SH-SY5Y (cell line): Measurements from ENCODE around the gene ADGRA1.

ENCODE experiments used
- GATA2 ChIP-seq: IDR thresholded peaks from 2 replicates; pipeline ENCODE4 v1.6.1; 2011; ENCODE audit warnings: mild to moderate bottlenecking, low read depth, low read length
- GATA3 ChIP-seq: IDR thresholded peaks from 2 replicates; pipeline ENCODE4 v1.6.1; 2011; ENCODE audit warnings: low read depth, mild to moderate bottlenecking, low read length, moderate library complexity

The ADGRA1 gene

GRCh38 chr10:133164816-133165555, 77.3 kb downstream of the ADGRA1 start:
- TF ChIP-seq GATA3 (no peak), GATA2 (no peak)

- TF ChIP-seq GATA2 (no peak), GATA3 (no peak)
These were observed 78.1 kb downstream of the ADGRA1 start for GRCh38 chr10:133165556-133166503.

- TF ChIP-seq GATA2 = no peak
- no peak for TF ChIP-seq GATA3
These were observed 78.7 kb downstream of the ADGRA1 start for GRCh38 chr10:133166504-133166827.

- no peak for TF ChIP-seq GATA3
- TF ChIP-seq GATA2 = no peak
These were observed 79.3 kb downstream of the ADGRA1 start for GRCh38 chr10:133166828-133167692.

- no peak for TF ChIP-seq GATA3
These were observed 80.2 kb downstream of the ADGRA1 start for GRCh38 chr10:133167693-133168616.

- TF ChIP-seq GATA3 (no peak), GATA2 (no peak)
These were observed 80.9 kb downstream of the ADGRA1 start for GRCh38 chr10:133168617-133169031.

- TF ChIP-seq GATA3 = no peak
- no peak for TF ChIP-seq GATA2
These were observed 81.6 kb downstream of the ADGRA1 start for GRCh38 chr10:133169173-133169947.

- TF ChIP-seq GATA3 = no peak
- TF ChIP-seq GATA2 = no peak
These were observed 82.4 kb downstream of the ADGRA1 start for GRCh38 chr10:133170092-133170491.

- TF ChIP-seq GATA3 = no peak
- TF ChIP-seq GATA2 = no peak
These were observed 86.3 kb downstream of the ADGRA1 start for GRCh38 chr10:133173860-133174640.

GRCh38 chr10:133174689-133175263, 87.1 kb downstream of the ADGRA1 start:
- TF ChIP-seq GATA3 (no peak), GATA2 (no peak)

- TF ChIP-seq GATA3 (no peak), GATA2 (no peak)
These were observed 88.8 kb downstream of the ADGRA1 start for GRCh38 chr10:133176546-133176945.
